Stomach smooth muscle (tissue), 2 donors: ENCODE data around the gene GLG1.

ENCODE experiments used
- H3K27ac ChIP-seq: one replicate; pipeline ENCODE4 v1.7.0; 2013; ENCODE audit warnings: mild to moderate bottlenecking, low read length, inconsistent platforms
- H3K27me3 ChIP-seq, 2 donors: one replicate each; pipeline ENCODE4 v1.7.0; 2013; ENCODE audit warnings: low read length in 2 of 2; ENCODE audit not compliant: insufficient read depth in 2 of 2, control insufficient read depth in 1 of 2
- H3K36me3 ChIP-seq, 2 donors: one replicate each; pipeline ENCODE4 v1.7.0; 2013; ENCODE audit warnings: low read length in 2 of 2; ENCODE audit not compliant: control insufficient read depth in 2 of 2, insufficient read depth in 2 of 2
- H3K4me1 ChIP-seq: one replicate; pipeline ENCODE4 v1.7.0; 2013; ENCODE audit warnings: low read length; ENCODE audit not compliant: control insufficient read depth, insufficient read depth
- H3K4me3 ChIP-seq, 2 donors: one replicate each; pipeline ENCODE4 v1.7.0; 2013; ENCODE audit warnings: low read length in 2 of 2
- H3K9ac ChIP-seq, 2 donors: one replicate each; pipeline ENCODE4 v1.7.0; 2013; ENCODE audit warnings: low read length in 2 of 2, mild to moderate bottlenecking in 1 of 2
- H3K9me3 ChIP-seq, 2 donors: one replicate each; pipeline ENCODE4 v1.7.0; 2013; ENCODE audit warnings: low read length in 2 of 2; ENCODE audit not compliant: control insufficient read depth in 2 of 2
- donor health status: healthy.
- donor health status: Pancreatic carcinoma.

The GLG1 gene

DNA sequence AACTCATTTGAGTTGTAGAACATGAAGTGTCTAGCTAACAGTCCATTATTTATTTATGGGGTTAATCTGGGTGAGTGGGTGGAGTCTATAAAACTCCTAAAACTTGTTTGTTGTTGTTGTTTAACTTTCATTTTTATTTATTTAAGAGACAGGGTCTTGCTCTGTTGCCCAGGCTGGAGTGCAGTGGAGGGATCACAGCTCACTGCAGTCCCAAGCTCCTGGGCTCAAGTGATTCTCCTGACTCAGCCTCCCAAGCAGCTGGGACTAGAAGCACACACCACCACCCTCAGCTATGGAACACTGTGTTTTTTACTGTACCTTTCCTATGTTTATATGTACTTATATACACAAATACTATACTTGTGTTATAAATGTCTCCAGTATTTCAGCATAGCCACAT, 107.8 kb downstream of the GLG1 start:
- no peaks in the 10 kb centered on the region for H3K4me1 ChIP-seq
- no peak overlapping the region for H3K27ac ChIP-seq
- H3K36me3 ChIP-seq: peaks cover 11 to 18% of the 10 kb centered on the region in 2 donors
- H3K4me3 ChIP-seq: no peak overlapping the region
- H3K9me3 ChIP-seq: no peaks in the 10 kb centered on the region
- H3K9ac ChIP-seq: no peak overlapping the region
- no peaks in the 10 kb centered on the region for H3K27me3 ChIP-seq

- no peaks in the 10 kb centered on the region for H3K9me3 ChIP-seq
- no peaks in the 10 kb centered on the region for H3K27me3 ChIP-seq
- H3K4me1 ChIP-seq: no peaks in the 10 kb centered on the region
- no peak overlapping the region for H3K4me3 ChIP-seq
- peaks cover 10 to 18% of the 10 kb centered on the region in 2 donors for H3K36me3 ChIP-seq
- H3K9ac ChIP-seq: no peak overlapping the region
- no peak overlapping the region for H3K27ac ChIP-seq
Observed at GRCh38 chr16:74497761-74498160, 109.2 kb downstream of the GLG1 start.

DNA sequence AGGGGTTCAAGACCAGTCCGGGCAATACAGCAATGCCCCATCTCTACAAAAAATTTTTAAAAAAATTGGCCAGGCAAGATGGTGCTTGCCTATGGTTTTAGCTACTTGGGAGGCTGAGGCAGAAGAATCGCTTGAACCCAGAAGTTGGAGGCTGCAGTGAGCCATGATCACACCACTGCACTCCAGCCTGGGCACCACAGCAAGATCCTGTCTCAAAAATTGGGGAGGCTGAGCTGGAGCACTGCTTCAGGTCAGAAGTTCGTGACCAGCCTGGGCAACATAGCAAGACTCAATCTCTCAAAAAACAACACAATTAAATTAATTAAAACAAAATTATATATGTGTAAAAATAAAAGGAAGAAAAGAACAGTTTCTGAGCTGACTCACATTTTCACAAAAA, 110.9 kb downstream of the GLG1 start:
- Histone ChIP-seq H3K27ac (no peak overlapping the region), H3K4me1 (no peaks in the 10 kb centered on the region), H3K36me3 (peaks cover 14 to 19% of the 10 kb centered on the region in 2 donors), H3K9me3 (no peaks in the 10 kb centered on the region), H3K9ac (no peak overlapping the region), H3K27me3 (no peaks in the 10 kb centered on the region), H3K4me3 (no peak overlapping the region)

DNA sequence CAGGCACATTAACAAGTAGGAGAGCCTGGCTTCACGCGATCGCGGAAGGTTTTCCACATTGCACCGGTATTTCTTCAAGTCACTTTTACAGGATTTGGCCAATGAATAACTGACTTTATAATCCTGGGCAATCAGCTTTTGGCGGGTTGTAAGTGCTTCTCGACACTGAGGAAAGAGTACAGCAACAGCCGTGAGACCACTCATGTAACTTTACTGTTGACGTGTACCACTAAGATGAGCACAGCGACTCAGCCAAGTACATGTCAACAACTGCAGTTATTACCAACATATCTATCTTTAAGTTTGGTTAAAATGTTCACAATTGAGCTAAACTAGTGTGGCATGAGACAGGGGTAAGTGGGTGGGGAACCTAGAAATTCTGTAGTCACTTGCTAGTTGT, 113.9 kb downstream of the GLG1 start:
- no peak overlapping the region for H3K27ac ChIP-seq
- no peak overlapping the region for H3K4me3 ChIP-seq
- H3K9me3 ChIP-seq: no peaks in the 10 kb centered on the region
- H3K9ac ChIP-seq: no peak overlapping the region
- no peaks in the 10 kb centered on the region for H3K4me1 ChIP-seq
- H3K36me3 ChIP-seq: peaks cover 22 to 28% of the 10 kb centered on the region in 2 donors
- H3K27me3 ChIP-seq: no peaks in the 10 kb centered on the region

DNA sequence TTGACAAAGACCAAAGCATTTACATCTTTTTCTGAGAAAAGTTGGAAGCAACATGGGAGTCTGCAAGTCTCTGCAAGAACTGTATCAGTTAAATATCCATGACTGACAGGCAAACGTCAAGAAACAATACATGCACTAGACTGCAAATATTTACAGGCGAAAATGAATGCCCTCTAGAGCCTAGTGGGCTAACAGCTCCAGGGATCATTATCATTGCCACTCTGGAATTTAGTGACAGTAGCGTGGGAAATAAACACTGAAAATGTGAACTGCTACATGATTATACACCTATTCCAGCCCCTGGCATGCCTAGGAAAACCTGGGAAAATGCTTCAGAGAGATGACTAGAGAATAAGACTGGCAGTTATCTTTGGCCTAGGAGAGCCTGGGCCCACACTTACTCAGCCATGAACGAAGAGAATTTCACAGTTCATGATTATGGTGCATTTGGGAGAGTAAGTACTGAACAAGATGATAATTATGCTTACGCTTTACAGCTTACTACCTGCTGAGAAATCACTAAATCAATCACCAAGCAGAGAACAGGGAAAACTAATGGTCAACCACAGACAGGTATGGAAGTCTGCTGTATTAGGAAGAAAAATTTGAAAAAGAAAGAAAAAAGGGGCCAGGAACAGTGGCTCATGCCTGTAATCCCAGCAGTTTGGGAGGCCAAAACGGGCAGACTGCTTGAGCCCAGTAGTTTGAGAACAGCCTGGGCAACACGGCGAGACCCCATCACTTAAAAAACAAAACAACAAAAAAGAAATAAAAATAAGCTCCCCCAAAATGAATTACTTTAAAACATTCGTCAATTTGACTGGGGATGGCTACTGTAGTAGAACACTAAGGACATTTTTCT, 119.0 kb downstream of the GLG1 start:
- Histone ChIP-seq H3K9me3 (no peaks in the 10 kb centered on the region), H3K27me3 (no peaks in the 10 kb centered on the region), H3K27ac (no peak overlapping the region), H3K36me3 (peaks cover 22 to 40% of the 10 kb centered on the region in 2 donors), H3K4me3 (no peak overlapping the region), H3K9ac (no peak overlapping the region), H3K4me1 (no peaks in the 10 kb centered on the region)

DNA sequence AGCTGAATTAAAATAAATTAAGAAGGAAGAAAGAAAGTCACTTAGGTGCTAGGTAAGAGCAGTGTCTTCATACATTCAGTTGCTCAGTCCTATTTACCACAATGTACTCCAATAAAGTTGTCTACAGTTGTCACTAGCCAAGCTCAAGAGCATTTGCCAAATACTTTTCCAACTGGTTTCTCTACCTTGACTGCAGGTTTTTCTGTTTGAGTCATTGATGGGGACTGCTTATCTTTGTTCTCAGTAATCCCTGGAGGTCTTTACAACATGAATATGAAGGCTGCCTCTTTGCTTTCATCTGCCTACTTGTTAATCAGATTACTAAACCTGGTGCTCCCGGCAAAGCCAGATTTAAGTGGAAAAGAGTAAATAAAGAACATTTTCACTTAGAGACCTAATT, 121.0 kb downstream of the GLG1 start:
- H3K9ac ChIP-seq: no peak overlapping the region
- H3K4me1 ChIP-seq: no peaks in the 10 kb centered on the region
- no peak overlapping the region for H3K4me3 ChIP-seq
- H3K36me3 ChIP-seq: peaks cover 16 to 28% of the 10 kb centered on the region in 2 donors
- no peak overlapping the region for H3K27ac ChIP-seq
- H3K27me3 ChIP-seq: no peaks in the 10 kb centered on the region
- H3K9me3 ChIP-seq: no peaks in the 10 kb centered on the region

GRCh38 chr16:74480150-74481029, 126.5 kb downstream of the GLG1 start:
- H3K27me3 ChIP-seq: no peaks in the 10 kb centered on the region
- H3K9me3 ChIP-seq: no peaks in the 10 kb centered on the region
- no peak overlapping the region for H3K4me3 ChIP-seq
- H3K36me3 ChIP-seq: peaks cover 21 to 23% of the 10 kb centered on the region in 2 donors
- H3K4me1 ChIP-seq: peaks cover 11% of the 10 kb centered on the region
- no peak overlapping the region for H3K27ac ChIP-seq
- no peak overlapping the region for H3K9ac ChIP-seq

DNA sequence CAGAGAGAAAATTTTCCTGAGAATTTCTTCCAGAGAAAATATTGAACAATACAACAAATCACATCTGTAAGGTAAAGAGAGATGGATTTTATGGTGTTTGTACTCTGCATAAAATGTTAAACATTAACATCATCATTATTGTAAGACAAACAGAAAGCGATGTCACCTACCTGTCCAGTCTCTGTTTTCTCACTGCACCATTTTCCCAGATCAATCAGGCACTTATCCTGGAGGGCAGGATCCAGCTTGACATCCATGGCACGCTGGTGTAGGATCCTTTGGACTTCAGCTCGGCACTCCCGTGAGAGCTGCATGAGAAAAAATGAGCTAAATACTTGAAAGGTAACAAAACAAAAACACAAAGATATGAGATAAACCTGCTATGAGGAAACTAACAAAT, 129.7 kb downstream of the GLG1 start:
- Histone ChIP-seq H3K36me3 (peaks cover 25 to 27% of the 10 kb centered on the region in 2 donors), H3K27ac (no peak overlapping the region), H3K9me3 (no peaks in the 10 kb centered on the region)

DNA sequence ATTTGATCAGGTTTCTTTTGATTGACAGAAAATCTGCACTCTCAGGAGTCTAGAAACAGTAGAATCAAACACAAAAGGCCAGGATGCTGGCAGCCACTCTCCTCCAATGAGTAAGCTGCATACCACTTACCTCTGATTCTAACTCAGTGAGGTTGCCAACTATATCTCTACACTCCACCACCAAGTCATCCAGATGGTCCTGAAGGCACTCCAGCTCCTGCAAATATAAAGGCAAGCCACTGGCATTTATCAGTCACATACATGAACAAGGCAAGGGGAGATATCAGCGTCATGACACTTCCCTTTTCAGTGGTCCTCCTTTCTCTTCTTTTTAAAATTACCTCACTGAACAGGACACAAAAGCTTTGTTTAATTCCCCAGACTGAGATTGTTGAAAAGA, 132.5 kb downstream of the GLG1 start:
- Histone ChIP-seq H3K27me3 (no peaks in the 10 kb centered on the region), H3K27ac (no peak overlapping the region), H3K9me3 (no peaks in the 10 kb centered on the region), H3K4me3 (no peak overlapping the region), H3K4me1 (peaks cover 2% of the 10 kb centered on the region), H3K36me3 (peaks cover 39 to 40% of the 10 kb centered on the region in 2 donors), H3K9ac (no peak overlapping the region)

More for the DNA sequence above, 129.7 kb downstream of the GLG1 start:
- peaks cover 11% of the 10 kb centered on the region for H3K4me1 ChIP-seq
- no peaks in the 10 kb centered on the region for H3K27me3 ChIP-seq
- H3K9ac ChIP-seq: no peak overlapping the region
- H3K4me3 ChIP-seq: no peak overlapping the region

GRCh38 chr16:74472540-74472939, 134.4 kb downstream of the GLG1 start:
- H3K27me3 ChIP-seq: no peaks in the 10 kb centered on the region
- no peaks in the 10 kb centered on the region for H3K9me3 ChIP-seq
- no peak overlapping the region for H3K4me3 ChIP-seq
- no peak overlapping the region for H3K27ac ChIP-seq
- H3K9ac ChIP-seq: no peak overlapping the region
- H3K4me1 ChIP-seq: no peaks in the 10 kb centered on the region
- peaks cover 53% of the 10 kb centered on the region in 2 donors for H3K36me3 ChIP-seq
